GM21381 (cell line): ENCODE measurements around the gene FAM240A.

Experiments
- ATAC-seq: cut with Tn5 transposase; IDR thresholded peaks from one replicate; pipeline ENCODE4 v1.9.1; 2021; ENCODE audit warnings: mild to moderate bottlenecking, moderate library complexity; ENCODE audit not compliant: unreplicated experiment

Gene FAM240A

DNA sequence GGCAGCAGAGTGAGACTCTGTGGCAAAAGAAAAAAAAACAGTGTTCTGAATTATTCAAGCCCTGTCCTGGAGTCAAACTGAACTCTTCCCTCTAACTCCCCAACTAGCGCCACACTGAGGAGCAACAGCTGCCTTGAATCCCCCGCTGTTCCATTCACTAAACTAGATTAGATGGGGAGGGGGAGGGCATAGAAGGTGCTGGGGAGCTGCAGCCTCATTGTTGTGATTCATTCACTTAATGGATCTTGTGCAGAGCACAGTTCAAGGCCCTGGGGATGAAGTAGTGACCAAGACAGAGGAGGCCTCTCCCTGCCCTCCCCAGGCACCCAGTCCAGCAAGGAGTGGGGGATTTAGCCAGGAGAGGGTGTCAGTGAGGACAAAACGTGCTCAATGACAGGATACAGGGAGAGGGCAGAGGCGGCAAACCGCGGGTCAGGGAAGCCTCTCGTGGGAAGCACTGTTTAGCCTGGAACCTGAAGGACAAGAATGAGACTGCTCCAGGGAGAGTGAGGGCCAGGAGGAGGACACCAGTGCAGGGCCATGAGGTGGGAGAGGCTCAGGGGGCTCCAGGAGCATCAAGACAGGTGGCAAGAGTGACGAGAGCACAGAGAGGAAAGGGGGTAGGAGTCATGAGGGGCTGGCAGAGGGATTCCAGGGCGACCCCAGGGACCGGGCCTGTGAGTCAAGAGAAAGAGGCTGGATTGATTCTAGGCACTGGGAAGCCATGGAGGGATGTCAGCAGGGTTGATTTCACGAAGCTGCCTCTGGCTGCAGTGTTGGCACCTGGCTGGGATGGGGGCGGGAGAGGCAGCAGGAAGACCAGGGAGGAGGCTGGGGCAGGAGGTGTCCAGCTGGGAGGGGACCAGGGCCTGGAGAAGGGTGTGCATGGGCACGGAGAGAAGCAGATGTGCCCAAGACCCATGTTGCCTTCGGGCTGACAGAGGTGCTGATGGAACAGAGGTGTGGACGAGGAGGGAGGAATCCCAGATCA, 49.7 kb downstream of the FAM240A start:
- no peak for ATAC-seq

DNA sequence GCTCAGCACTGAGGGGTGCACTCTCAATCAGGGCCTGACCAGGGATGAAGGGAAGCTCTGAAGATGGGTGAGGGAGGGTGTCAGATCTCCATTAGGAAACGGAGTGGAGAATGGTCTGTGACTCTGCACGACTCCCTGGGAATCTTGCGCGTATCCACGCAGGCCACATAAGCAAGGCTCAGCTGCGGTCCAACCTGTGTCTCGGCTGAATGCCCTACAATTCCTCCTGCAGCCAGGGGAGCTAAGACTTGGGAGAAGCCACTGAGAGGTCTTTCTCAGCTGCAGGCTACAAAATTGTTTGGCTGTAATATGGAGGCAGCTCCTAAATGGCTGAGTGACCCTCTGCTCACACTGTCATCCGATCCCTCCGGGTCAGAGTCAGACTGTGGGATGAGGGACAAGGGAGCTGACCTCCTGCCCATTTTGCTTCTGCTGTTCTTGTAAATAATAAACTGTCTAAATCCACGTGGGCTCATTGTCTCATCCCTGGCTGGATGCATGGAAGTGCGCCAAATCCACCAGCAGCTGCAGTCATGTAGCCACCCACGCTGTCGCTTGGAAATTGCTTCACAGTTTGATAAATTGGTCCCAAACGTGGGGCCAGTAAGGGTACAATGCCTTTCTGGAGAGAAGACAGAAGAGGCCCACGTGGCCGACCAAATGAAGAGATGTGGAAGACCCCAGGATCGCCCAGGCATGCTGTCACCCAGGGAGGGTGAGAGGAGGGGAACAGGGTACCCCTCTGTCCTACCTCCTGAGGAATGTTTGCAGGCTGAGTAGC, 50.6 kb downstream of the FAM240A start:
- ATAC-seq: no peak

DNA sequence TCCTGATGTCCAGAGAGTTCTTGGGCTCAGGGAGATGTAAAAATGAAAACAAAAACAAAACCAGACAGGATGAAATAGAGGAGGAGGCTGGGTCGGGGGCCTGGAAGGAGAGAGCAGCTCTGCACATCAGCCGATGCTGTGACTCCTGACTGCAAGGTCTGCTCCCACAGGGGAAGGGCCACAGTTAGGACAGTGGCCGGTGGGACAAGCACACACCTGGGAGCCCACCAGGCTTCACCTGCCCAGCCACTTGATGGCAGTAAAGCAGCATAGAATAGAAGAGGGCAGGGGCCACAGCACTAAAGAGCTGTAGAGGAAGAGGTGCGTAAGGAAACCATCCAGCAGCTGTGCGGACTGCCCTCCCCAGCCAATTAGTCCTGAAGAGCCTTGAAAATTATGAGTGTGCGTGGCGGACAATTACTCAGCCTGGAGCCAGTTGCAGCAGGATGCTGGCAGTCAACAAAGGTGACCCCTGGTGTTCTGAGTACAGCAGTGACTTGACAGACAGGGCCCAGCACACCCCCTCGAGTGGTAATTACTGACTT, 51.3 kb downstream of the FAM240A start:
- no peak for ATAC-seq

DNA sequence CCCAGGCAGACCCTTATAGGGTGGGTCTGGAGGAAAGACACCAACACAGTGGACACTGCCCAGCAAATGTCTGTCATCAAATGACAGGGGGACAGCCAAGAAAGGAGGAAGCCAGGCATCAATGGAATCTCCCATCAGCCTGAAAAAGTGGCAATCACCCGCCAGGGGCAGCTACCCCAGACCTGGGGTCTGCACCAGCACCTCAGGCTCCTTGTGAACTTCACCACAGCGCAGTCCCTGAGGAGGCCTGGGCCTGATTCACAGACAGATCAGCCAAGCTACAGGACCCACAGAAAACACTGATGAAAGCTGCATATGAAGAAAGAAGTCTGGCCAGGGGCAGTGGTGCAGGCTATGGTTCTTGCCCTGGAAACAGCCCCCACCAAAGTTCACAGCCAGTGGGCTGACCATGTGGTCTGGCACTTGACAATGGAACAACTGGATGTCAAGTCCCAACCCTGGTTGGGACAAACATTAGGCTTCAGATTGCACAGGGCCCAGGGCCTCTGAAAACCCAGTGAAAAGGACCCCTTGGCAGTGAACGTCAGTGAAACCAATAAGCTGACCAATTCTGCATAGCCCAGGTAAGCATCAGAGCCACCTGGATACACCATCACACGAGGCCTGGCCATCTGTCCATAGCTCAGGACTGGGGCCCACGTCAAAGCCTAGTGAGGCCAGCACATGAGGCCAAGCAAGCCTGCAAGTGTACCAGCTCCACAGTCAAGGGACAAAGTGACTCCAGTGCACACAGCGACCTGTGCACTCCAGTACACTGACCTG, 52.1 kb downstream of the FAM240A start:
- ATAC-seq: no peak

DNA sequence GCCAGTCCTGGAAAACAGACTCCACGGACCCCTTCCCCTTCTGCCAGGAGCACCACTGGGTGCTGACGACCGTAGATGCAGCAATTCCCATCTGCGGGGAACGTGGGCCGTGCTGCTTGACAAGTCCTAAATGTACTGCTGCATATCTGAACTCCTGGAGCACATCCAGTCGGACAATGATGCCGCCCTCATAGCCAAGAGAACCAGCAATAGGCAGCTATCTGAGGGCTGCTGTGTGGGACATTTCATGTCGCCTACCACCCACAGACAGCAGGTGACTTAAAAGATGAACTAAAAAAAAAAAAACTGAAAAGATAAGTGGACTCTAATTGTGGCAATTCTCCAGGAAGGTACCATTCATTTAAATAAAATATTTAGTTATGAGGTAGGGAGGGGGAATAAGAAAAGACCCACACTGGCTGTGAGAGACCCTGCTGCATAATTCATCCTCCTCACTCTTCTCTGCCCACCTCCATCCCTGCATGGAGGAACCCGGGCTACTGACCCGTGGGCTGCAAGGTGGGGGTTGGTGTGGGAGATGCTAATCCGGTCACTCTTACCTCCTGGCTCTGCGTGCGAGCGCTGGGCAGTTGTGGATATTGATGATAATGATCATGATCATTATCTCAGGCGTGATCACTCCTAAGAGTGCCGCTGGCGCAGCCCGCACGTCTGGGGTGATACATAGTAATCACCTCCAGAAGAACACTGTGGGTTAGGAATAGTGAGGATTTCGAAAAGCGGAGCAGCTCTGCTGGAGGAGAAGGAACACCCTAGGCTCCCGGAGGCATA, 52.8 kb downstream of the FAM240A start:
- ATAC-seq: no peak

DNA sequence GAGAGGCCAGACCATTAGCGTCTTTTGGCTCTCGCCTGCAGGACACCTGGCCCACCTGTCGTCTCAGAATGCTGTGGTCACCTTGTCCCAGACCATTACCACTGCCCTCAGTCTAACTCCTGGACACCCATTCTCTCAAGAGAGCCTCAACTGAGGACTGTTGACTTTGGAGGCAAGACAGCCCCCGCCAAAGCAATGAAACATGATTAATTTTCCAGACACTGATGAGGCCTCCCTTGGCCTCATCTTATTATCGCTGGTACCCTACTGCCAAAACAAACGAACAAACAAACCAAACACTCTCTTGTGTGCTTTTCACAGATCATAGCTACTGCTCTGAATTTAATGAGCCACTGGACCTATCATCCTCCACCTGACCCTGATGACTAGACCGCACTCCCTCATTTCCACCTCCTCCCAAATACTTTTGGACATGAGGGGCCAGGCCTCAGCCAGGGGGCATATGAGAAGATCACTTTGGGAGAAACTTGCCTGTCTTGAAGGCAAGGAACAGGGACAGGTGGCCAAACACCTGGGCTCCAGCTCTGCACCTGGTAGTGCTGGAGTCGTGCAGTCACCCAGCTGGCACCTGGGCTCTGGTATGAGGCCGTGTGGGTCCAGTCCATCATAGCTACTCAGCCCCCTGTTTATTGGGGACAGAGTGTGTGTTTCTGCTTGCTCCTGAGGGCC, 53.6 kb downstream of the FAM240A start:
- ATAC-seq: no peak

DNA sequence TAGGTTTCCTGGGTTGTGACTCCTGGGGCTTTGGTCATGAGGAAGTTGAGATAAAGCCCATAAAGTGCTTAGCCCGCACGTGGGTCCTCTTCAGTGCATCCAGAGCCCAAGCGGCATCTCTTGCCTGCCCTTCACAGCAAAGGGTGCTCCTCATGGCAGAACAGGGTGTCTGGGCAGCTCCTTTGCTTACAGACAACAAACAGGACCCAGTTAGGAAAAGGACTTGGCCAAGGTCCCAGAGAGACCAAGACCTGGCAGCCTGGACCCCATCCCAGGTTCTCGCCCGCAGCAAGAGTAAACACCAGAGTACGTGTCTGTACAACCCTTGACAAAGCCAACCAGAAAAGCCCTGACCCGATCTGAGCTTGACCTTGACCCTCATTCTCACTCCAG, 54.1 kb downstream of the FAM240A start:
- ATAC-seq: no peak

DNA sequence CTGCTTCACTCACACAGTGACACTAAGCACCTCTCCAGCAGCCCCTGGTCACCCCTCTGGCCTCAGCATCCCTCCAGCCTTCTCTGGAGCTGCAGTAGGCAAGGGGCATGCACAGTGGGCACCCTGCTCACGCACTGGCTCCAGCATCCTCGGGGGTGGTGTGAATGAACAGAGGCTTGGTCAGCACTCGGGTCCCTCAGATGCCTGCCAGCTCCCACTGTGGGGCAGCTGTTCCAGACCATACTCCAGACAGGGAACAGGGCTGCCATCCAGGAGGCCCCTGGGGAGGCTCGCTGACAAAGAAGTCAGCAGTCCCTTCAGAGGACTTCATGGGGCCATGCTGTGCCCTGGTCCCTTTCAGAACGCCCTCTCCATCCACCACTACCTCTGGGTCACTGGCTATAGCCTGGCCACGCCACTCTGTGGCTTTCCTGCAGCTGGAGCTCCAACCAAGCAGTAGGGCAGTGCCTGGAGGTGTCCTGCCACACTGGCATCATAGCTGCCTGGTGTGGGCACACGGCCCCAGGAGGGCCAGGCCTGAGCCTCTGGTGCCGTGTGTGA, 54.8 kb downstream of the FAM240A start:
- no peak for ATAC-seq

DNA sequence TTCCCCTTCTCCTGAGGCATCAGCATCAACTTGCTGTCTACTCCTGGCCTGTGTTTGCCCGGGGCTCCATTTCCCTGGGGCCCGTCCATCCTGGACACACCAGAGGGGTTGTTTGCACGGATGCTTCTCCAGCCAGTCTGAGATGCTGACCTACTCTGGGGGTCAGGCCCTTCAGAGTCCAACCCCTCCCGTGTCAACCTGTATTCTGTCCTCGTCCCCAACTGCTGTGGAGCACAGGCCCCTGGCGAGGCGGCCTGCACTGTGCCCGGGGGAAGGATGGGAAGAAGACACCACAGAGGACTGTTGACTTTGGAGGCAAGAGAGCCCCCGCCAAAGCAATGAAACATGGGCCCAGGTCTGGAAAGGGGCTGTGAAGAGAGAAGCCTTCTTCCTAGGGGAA, 55.3 kb downstream of the FAM240A start:
- ATAC-seq: no peak

DNA sequence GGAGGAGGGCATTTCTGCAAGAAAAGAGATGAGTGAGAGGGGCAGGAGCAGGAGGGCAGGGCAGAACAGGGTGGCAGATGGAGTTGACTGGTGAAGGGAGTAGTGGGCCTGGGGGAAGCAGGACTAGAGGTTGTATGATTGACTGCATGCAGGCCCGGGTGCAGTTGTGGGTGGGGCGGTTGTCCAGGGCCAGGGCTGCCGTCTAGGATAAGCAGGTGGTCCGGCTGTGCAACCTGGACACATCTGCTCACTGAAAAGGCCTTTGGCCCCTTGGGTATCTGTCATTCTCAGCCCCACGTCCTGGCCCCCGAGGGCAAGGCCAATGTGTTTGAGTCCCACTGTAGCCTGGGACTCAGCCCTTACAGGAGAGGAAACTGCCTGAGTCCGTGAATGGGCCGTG, 55.8 kb downstream of the FAM240A start:
- no peak for ATAC-seq

DNA sequence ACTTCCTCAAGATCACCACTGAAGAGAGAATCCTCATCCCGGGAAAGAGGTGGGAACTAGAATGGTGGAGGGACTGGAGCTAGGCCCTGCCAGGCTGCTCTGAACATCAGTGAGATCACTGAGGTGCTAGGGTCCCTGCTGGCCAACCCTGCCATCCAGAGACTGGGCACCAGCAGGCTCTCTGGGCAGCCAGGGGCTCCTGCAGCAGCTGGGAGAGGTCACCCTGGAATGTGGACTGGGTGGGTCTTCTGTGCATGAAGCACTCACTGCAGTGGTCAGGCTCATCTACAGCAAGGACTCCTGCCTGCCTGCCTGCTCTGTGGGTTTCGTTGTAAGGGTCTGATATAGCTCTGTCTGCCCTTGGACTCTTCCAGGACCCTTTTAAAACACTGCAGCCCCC, 56.3 kb downstream of the FAM240A start:
- ATAC-seq: no peak

DNA sequence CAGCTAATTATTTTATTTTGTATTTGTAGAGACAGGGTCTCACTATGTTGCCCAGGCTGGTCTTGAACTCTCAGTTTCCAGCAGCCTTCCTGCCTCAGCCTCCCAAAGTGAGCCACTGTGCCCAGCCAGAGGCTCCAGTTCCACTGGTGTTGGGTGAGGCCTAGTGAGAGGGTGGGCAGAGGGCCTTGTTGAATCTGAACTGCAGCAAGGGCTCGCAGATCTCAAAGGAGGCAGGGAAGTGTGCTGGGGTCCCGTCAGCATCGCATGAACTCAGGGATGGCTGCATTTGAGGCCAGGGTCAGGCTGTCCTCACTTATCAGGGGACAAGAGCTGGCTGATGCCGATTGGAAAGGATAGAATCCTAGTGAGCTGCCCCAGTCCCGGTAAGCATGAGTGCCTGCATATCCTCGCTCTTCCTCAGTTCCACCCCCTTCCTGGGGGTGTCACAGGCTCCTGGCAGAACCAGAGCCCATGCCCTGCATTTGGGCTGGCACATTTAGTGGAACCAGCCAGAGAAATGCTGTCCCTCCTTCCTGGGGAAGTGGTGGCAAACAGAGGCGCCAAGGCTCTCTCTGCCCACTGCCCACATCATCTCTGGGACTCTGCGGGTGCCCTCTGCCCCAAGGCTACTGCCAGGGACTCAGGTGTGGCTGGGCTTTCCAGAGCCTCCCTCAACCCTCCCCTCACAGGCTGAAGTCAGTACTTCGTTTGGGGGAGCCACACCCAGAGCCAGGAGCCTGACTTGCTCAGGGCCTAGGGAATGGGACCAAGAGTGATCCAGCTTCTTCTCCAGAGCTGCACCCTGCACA, 57.1 kb downstream of the FAM240A start:
- ATAC-seq: no peak

DNA sequence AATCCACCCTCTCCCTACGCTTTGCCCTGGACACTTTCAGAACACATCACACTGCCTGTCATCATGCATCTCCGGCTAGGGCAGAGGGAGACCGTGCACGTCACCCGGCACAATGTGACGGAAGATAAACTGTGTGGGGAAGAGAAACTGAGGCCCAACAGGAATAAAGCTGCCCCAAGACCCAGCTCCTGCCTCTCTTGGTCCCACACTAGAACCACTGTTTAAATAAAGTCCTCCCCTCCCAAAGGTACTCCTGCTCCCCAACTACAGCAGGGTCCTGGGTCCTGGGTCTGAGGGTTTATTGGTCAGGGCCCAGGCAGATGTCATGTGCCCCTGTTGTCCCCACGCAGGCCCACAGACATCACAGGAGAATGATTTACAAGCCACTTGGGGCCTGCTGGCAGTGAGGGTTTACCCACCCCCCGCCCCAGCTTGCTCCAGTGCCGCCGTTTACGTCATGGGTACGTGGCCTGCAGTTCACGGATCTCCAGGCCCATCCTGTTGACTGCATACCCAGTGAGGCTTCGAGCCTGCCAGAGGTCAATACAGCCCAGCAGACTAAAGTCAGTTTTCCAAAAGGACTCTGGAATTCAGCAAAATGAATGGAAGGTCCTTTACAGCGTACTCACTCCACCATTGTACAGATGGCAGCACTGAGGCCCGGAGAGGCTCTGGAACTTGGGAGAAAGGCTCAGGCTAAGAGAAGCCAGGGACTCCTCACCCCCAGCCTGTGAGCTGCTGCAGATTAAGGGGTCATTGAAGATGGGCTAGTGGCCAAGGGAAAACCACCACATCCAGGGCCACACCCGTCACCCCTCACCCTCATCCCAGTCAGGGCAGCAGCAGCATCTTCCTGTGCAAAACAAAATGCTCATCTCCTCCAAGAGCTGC, 57.9 kb downstream of the FAM240A start:
- no peak for ATAC-seq

DNA sequence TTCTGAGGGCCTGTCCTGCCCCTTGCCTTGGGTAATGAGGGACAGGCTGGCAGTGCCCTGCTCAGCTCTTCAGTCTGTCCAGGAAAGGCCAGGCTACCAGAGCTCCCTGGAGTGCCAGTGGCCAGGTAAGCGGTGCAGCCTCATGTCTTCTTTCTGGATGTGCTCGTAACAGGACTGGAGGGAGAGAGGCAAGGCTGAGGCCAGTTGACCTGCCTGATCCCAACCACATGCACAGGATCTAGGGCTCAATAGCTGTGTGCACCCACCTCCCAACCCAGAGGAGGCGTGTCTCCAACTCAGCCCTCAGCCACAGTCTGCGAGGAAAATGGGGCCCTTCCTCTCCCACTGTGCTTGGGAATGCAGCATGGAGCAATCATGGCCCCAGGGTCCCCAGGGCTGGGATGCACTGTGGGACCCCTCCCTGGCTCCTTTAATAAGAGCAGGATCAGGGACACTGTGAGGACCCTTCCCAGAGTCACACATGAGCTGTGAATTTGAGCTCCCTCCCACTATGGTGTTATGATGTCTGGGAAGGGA, 58.6 kb downstream of the FAM240A start:
- no peak for ATAC-seq

DNA sequence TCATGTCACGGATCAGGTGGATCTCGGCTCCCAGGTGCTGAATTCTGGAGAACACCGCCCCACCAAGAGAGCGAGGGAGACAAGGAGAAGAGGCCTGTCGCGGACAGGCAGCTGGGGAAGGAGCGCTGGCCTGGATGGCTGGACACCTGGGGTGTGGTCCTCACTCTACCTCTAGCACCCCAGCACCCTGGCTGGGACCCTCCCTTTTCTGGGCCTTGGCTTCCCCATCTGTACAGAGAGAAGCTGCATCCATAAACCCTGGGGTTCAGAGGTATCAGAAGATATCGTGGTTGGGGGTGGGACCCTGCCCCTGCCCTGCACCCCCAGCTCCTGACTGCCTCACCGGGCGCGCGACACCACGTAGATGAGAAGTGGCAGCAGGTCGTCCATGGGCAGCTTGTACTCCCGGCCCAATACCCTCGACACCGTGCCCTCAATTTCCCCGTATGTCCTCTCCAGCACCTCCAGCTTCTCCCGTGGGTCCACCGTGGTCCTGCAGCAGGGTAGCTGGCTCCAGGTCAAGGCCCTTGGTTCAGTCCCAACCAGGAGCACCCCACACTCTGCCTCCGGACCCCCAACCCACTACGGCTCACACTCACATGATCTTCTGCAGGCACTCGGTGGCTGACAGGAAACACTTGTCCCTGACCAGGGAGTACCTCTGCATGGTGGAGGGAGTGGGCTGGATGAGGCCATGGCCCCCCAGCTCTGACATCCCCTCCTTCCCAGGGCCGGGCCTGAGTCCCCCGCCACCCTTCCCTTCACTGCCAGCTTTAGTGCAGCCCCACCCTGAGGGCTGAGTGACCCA, 59.4 kb downstream of the FAM240A start:
- no peak for ATAC-seq

DNA sequence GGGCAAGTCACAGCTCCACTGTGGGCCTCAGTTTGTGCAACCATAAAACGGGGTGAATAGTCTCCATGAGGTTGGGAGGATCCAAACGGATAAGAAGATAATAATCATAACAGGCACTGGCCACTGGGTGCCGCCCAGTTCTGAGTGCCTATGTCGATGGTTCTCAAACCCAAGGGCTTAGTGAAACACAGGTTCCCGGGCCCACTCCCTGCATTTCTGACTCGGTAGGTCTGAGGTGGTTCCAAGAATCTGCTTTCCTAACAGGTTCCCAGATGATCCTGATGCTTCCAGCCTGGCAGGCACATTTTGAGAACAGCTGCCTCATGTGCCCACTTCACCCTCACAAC, 60.0 kb downstream of the FAM240A start:
- ATAC-seq: no peak
